ENCODE results near the gene ANGPTL2. TPM values are rescaled to one million over a fixed set of nuclear protein-coding genes. Genes with fewer than 3 reads are reported as not detected.

The ANGPTL2 gene
- total RNA-seq, 4 donors from 2014 or later = 17.3 to 21.3 (median 19.8) TPM

DNA sequence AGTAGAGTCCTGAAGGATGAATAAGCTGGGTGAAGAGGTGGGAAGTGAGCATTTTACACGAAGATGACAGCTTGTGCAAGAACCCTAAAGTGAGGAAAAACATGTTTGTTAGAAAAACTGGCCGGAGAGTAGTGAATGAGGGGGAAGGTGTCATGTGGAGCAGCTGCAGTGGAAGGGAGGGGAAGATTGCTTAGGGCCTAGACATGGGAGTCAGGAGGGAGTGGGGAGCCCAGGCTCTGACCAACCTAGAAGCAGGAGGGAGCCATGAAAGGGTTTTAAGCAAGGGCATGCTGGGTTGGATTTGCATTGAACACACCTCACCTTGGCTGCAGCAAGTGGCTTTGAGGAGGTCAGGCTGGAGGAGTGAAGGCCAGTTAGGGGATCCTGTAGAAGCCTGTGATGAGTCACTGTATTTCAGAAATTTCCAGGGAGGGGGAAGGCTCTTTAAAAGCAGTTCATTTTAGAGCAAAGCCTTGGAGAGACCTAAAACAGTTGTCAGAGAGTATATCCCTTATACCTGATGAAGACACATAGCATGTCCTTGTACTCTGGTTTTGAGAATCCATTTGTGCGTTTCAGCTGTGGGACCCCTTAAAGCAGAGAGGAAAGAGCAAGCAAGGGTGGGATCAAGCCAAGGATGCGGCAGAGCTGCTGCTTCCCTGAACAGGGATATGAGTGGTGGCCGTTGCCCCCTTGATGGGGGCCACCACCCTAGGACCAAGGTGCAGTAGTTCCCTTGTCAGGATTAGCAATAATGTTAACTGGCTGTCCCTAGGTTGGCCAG, 45.4 kb downstream of the ANGPTL2 start:
- Histone ChIP-seq H3K27ac (no peak overlapping the region), H3K4me1 (peaks cover 38% of the 10 kb centered on the region), H3K4me3 (no peak overlapping the region), H3K36me3 (no peaks in the 10 kb centered on the region), H3K9me3 (no peaks in the 10 kb centered on the region), H3K27me3 (no peaks in the 10 kb centered on the region)
- no peak for TF ChIP-seq EP300 (IDR thresholded peaks at IDR 0.05)
- no peak for TF ChIP-seq POLR2AphosphoS5 (IDR thresholded peaks at IDR 0.05)
- TF ChIP-seq POLR2A (IDR thresholded peaks at IDR 0.05) = no peak
- TF ChIP-seq, protein P1, sequence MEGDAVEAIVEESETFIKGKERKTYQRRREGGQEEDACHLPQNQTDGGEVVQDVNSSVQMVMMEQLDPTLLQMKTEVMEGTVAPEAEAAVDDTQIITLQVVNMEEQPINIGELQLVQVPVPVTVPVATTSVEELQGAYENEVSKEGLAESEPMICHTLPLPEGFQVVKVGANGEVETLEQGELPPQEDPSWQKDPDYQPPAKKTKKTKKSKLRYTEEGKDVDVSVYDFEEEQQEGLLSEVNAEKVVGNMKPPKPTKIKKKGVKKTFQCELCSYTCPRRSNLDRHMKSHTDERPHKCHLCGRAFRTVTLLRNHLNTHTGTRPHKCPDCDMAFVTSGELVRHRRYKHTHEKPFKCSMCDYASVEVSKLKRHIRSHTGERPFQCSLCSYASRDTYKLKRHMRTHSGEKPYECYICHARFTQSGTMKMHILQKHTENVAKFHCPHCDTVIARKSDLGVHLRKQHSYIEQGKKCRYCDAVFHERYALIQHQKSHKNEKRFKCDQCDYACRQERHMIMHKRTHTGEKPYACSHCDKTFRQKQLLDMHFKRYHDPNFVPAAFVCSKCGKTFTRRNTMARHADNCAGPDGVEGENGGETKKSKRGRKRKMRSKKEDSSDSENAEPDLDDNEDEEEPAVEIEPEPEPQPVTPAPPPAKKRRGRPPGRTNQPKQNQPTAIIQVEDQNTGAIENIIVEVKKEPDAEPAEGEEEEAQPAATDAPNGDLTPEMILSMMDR (IDR thresholded peaks at IDR 0.05) = no peak
- DNase-seq (ENCODE audit: low spot score in 2 of 2) = no peak
- WGBS = 86% methylated on average over 5 of the region's 5 CpGs

DNA sequence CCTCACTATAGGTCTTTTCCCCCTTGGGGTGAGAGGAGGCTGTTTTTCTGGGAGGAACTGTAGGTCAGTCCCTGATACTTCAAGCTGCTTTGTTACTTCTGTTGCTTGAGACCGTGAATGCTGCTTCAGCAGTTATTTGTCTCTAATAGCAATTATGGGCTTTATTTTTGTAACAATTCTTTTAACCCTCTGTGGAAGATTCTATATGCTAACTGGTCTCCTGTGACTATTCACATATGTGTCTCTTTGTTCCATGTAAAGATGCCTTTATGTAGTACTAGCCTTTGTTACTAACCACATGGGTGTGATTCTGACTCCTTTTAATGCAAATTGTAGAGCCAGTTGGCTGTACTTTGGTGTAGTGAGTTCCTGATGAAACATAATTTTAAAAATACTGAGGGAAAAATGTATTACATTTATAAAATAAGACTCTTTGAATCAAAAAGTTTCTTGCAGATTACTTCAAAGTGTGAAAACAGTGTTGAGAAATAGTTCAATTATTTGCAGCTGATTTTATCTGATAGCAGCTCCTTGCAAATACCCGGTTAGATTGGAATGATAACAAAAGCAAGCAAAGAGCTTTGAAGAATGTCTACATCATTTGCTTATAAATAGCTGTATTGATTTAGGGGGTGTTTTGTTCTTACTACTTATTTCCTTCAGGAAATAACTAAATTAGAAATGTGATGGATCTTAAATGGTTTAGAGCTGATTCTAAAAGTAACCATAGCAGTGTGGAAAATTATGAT, 46.6 kb downstream of the ANGPTL2 start:
- no peak overlapping the region for H3K4me3 ChIP-seq
- H3K27ac ChIP-seq = no peak overlapping the region
- H3K9me3 ChIP-seq = no peaks in the 10 kb centered on the region
- H3K27me3 ChIP-seq = no peaks in the 10 kb centered on the region
- TF ChIP-seq, protein P1 (IDR thresholded peaks at IDR 0.05) = no peak
- TF ChIP-seq POLR2AphosphoS5 (IDR thresholded peaks at IDR 0.05) (no peak), EP300 (IDR thresholded peaks at IDR 0.05) (no peak), POLR2A (IDR thresholded peaks at IDR 0.05) (no peak)
- DNase-seq (ENCODE audit: low spot score in 2 of 2) = no peak
- no peaks in the 10 kb centered on the region for H3K36me3 ChIP-seq
- 32% methylated on average over 2 of the region's 2 CpGs for WGBS
- peaks cover 27% of the 10 kb centered on the region for H3K4me1 ChIP-seq

DNA sequence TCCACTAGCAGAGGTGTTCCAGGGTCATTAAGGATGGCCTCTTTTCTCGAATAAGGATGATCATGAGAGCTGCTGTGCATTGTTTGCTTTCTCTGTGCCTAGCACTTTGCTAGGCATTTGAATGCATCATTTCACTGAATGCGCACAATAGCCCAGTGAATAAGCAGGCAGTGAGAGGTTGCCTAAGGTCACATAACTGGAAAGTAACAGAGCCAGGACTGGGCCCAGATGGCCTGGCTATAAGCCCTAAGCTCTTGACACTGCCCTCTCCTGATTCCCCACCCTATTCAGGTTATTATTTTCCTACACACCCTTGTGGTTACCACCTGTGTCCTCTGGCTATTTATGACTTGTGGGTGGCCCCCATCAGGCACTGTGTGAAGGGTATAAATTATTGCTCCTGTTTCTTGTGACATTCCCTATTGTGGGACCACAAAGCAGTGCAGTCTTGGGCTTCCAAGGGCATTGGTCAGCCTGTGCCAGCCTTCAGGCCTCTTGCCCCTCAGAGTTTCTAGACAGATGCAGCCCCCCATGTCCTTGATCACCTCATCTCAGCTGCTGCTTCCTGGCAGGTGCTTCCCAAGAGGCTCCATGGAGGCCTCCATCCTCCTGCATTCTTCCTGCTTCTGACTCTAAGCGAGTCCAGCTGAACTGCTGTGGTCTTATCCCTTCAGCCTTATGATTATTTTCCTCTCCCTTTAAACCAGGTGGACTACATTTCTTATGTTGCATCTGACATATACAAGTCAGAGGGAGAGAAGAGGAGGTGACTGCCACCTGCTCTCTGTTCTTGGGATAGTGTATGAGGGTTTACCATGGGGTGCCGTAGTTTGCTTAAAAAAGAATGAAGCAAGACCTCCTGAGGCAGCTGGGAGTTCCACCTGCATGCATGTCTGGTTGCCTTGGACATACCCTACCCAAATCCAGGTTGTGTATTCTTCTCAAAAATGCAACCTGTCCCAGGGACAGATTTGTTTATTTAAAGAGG, 47.6 kb downstream of the ANGPTL2 start:
- no peak overlapping the region for H3K4me3 ChIP-seq
- H3K36me3 ChIP-seq = no peaks in the 10 kb centered on the region
- H3K27me3 ChIP-seq = no peaks in the 10 kb centered on the region
- H3K4me1 ChIP-seq = peaks cover 25% of the 10 kb centered on the region
- DNase-seq (ENCODE audit: low spot score in 2 of 2) = no peak
- 84% methylated on average over 4 of the region's 4 CpGs for WGBS
- no peaks in the 10 kb centered on the region for H3K9me3 ChIP-seq
- TF ChIP-seq, protein P1 (IDR thresholded peaks at IDR 0.05) = no peak
- TF ChIP-seq POLR2AphosphoS5 (IDR thresholded peaks at IDR 0.05) = no peak
- TF ChIP-seq POLR2A (IDR thresholded peaks at IDR 0.05) = no peak
- TF ChIP-seq EP300 (IDR thresholded peaks at IDR 0.05) = no peak
- no peak overlapping the region for H3K27ac ChIP-seq

DNA sequence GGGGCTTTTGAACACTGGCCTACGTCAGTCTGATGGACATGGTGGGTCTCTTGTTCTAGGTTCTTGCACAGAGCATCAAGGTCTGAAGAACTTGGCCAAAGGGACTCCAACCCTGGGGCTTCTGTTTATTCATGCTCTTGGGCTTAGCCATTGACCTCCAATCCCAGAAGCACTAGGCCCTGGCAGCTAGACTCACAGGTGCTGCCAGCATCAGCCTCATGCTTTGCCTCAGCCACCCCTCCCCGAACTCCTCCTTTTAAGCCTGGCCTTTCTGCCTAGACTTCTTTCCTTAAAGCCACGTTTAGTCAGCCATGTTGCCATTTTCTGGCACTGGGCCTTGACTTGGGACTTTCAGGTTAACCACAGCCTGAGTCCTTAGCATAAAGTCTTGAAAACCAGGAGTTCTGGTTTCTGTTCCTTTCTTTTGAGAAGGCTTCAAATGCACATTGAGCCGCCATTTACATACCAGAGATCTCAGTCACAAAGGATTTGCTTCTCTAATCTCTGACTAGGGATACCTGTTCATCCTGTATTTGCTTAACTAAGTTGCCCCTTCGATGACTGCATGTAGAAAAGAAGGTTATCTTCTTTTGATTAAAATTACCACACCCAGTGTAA, 54.7 kb downstream of the ANGPTL2 start:
- Histone ChIP-seq H3K4me3 (no peak overlapping the region), H3K9me3 (no peaks in the 10 kb centered on the region), H3K27me3 (no peaks in the 10 kb centered on the region), H3K4me1 (peaks cover 9% of the 10 kb centered on the region), H3K36me3 (no peaks in the 10 kb centered on the region), H3K27ac (peak overlapping the region; percentile 52)
- TF ChIP-seq EP300 (IDR thresholded peaks at IDR 0.05) (no peak), POLR2A (IDR thresholded peaks at IDR 0.05) (no peak), POLR2AphosphoS5 (IDR thresholded peaks at IDR 0.05) (no peak)
- TF ChIP-seq, protein P1 (IDR thresholded peaks at IDR 0.05) = no peak
- no peak for DNase-seq (ENCODE audit: low spot score in 2 of 2)
- WGBS = 52% methylated on average over 4 of the region's 5 CpGs
